ENCODE data around the gene FOXO3B.
"Not testable (repeated sequence)": the region's sequence is repeated elsewhere in the genome, so short reads cannot be mapped to it uniquely, and the experiment has no call there.

DNA sequence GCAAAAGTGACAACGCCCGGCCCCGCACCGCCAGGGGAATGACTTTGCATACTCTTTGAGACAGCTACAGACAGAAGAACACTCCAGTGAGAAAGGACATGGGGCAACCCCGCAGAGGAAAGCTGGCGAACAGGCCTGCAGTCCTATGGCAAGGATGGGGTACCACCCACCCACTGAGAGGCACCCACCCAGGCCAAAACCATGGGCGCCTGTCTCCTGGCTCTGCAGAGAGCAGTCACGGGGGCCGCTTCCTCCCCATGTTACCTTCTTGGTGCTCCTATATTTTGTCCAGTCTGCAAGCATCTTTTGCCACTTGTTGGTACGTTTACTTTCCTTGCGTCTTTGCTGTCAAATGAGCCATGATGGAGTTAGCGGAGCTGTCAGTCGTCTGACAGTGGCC, 43.8 kb downstream of the FOXO3B start:
- TF ChIP-seq, protein P1, sequence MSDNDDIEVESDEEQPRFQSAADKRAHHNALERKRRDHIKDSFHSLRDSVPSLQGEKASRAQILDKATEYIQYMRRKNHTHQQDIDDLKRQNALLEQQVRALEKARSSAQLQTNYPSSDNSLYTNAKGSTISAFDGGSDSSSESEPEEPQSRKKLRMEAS (IDR thresholded peaks at IDR 0.05): not testable (repeated sequence)
- not testable (repeated sequence) for TF ChIP-seq FOSB (CRISPR knock-in tag; IDR thresholded peaks at IDR 0.05); CTCF (IDR thresholded peaks at IDR 0.05); EP300 (IDR thresholded peaks at IDR 0.05); ELK1 (IDR thresholded peaks at IDR 0.05; ENCODE audit: low read depth, low read length); MAFK (IDR thresholded peaks at IDR 0.05; ENCODE audit: partially characterized antibody); CBX2 (IDR thresholded peaks at IDR 0.05; ENCODE audit: borderline replicate concordance, low read depth); SMC3 (IDR thresholded peaks at IDR 0.05); ESRRA (IDR thresholded peaks at IDR 0.05; ENCODE audit: borderline replicate concordance, low read length); POLR2A (IDR thresholded peaks at IDR 0.05; ENCODE audit: low read length)

All from A549 (cell line).